ENCODE measurements around the gene NFATC2. TPM values are rescaled to one million over a fixed set of nuclear protein-coding genes. Genes with fewer than 3 reads are reported as not detected.
"Not testable (repeated sequence)": the region's sequence is repeated elsewhere in the genome, so short reads cannot be mapped to it uniquely, and the experiment has no call there.

NFATC2 gene
- polyA plus RNA-seq, 1 donor from 2014 or later = not detected

GRCh38 chr20:51346686-51347485, 195.6 kb downstream of the NFATC2 start:
- Histone ChIP-seq H2AFZ (ENCODE audit: low read depth, low read length) (no peak overlapping the region), H3K79me2 (replicated peaks; ENCODE audit: insufficient read depth, low read length) (no peaks in the 10 kb centered on the region), H3K9me3 (ENCODE audit: low read length) (no peaks in the 10 kb centered on the region), H3K9ac (ENCODE audit: low read length) (no peak overlapping the region), H3K4me2 (ENCODE audit: low read length) (no peak overlapping the region), H4K20me1 (ENCODE audit: insufficient read depth) (no peaks in the 10 kb centered on the region), H3K27ac (ENCODE audit: low read length) (no peak overlapping the region), H3K36me3 (ENCODE audit: insufficient read depth, low read length) (no peaks in the 10 kb centered on the region), H3K4me3 (ENCODE audit: low read length) (no peak overlapping the region), H3F3A (ENCODE audit: insufficient read depth, low read length, poor library complexity, severe bottlenecking) (no peaks in the 10 kb centered on the region), H3K27me3 (ENCODE audit: insufficient read depth, low read depth, low read length) (no peaks in the 10 kb centered on the region), H3K9me2 (ENCODE audit: insufficient read depth, low read length) (no peaks in the 10 kb centered on the region)
- TF ChIP-seq POLR2AphosphoS5 (IDR thresholded peaks at IDR 0.05) (no peak), CTCF (IDR thresholded peaks at IDR 0.05; ENCODE audit: poor library complexity, severe bottlenecking) (no peak), RAD21 (conservative IDR thresholded peaks at IDR 0.05) (no peak), MXI1 (conservative IDR thresholded peaks at IDR 0.05; ENCODE audit: poor library complexity, severe bottlenecking) (no peak), REST (IDR thresholded peaks at IDR 0.05; ENCODE audit: borderline replicate concordance) (no peak), TAF1 (IDR thresholded peaks at IDR 0.05; ENCODE audit: low read depth) (no peak), SMC3 (conservative IDR thresholded peaks at IDR 0.05; ENCODE audit: poor library complexity) (no peak), EP300 (conservative IDR thresholded peaks at IDR 0.05; ENCODE audit: poor library complexity, severe bottlenecking) (no peak), EZH2 (IDR thresholded peaks at IDR 0.05; ENCODE audit: borderline replicate concordance, insufficient read depth, low read length, poor library complexity, severe bottlenecking) (no peak)

GRCh38 chr20:51345601-51346101, 196.9 kb downstream of the NFATC2 start:
- H3K9ac ChIP-seq (ENCODE audit: low read length) = no peak overlapping the region
- no peaks in the 10 kb centered on the region for H4K20me1 ChIP-seq (ENCODE audit: insufficient read depth)
- no peak overlapping the region for H2AFZ ChIP-seq (ENCODE audit: low read depth, low read length)
- no peaks in the 10 kb centered on the region for H3F3A ChIP-seq (ENCODE audit: insufficient read depth, low read length, poor library complexity, severe bottlenecking)
- H3K9me2 ChIP-seq (ENCODE audit: insufficient read depth, low read length) = no peaks in the 10 kb centered on the region
- no peaks in the 10 kb centered on the region for H3K36me3 ChIP-seq (ENCODE audit: insufficient read depth, low read length)
- TF ChIP-seq TAF1 (IDR thresholded peaks at IDR 0.05; ENCODE audit: low read depth) (no peak), MXI1 (conservative IDR thresholded peaks at IDR 0.05; ENCODE audit: poor library complexity, severe bottlenecking) (no peak), EZH2 (IDR thresholded peaks at IDR 0.05; ENCODE audit: borderline replicate concordance, insufficient read depth, low read length, poor library complexity, severe bottlenecking) (no peak), EP300 (conservative IDR thresholded peaks at IDR 0.05; ENCODE audit: poor library complexity, severe bottlenecking) (no peak), POLR2AphosphoS5 (IDR thresholded peaks at IDR 0.05) (no peak), RAD21 (conservative IDR thresholded peaks at IDR 0.05) (no peak)
- H3K79me2 ChIP-seq (replicated peaks; ENCODE audit: insufficient read depth, low read length) = no peaks in the 10 kb centered on the region
- H3K4me3 ChIP-seq (ENCODE audit: low read length) = no peak overlapping the region
- no peak overlapping the region for H3K4me2 ChIP-seq (ENCODE audit: low read length)
- H3K27me3 ChIP-seq (ENCODE audit: insufficient read depth, low read depth, low read length) = no peaks in the 10 kb centered on the region
- no peak overlapping the region for H3K27ac ChIP-seq (ENCODE audit: low read length)
- H3K9me3 ChIP-seq (ENCODE audit: low read length) = no peaks in the 10 kb centered on the region

GRCh38 chr20:51343802-51344201, 198.7 kb downstream of the NFATC2 start:
- H3K9me3 ChIP-seq (ENCODE audit: low read length); H3K9ac ChIP-seq (ENCODE audit: low read length); H4K20me1 ChIP-seq (ENCODE audit: insufficient read depth); H3F3A ChIP-seq (ENCODE audit: insufficient read depth, low read length, poor library complexity, severe bottlenecking); H2AFZ ChIP-seq (ENCODE audit: low read depth, low read length); H3K9me2 ChIP-seq (ENCODE audit: insufficient read depth, low read length); H3K4me2 ChIP-seq (ENCODE audit: low read length); H3K79me2 ChIP-seq (replicated peaks; ENCODE audit: insufficient read depth, low read length); H3K4me3 ChIP-seq (ENCODE audit: low read length); H3K27me3 ChIP-seq (ENCODE audit: insufficient read depth, low read depth, low read length); H3K36me3 ChIP-seq (ENCODE audit: insufficient read depth, low read length); H3K27ac ChIP-seq (ENCODE audit: low read length): not testable (repeated sequence)
